GM18907 (cell line): ENCODE results near the gene CYB5R2.

Experiments
- ATAC-seq: cut with Tn5 transposase; IDR thresholded peaks from one replicate; pipeline ENCODE4 v1.9.1; 2021; ENCODE audit warnings: mild to moderate bottlenecking, moderate library complexity; ENCODE audit not compliant: unreplicated experiment

CYB5R2 gene

DNA sequence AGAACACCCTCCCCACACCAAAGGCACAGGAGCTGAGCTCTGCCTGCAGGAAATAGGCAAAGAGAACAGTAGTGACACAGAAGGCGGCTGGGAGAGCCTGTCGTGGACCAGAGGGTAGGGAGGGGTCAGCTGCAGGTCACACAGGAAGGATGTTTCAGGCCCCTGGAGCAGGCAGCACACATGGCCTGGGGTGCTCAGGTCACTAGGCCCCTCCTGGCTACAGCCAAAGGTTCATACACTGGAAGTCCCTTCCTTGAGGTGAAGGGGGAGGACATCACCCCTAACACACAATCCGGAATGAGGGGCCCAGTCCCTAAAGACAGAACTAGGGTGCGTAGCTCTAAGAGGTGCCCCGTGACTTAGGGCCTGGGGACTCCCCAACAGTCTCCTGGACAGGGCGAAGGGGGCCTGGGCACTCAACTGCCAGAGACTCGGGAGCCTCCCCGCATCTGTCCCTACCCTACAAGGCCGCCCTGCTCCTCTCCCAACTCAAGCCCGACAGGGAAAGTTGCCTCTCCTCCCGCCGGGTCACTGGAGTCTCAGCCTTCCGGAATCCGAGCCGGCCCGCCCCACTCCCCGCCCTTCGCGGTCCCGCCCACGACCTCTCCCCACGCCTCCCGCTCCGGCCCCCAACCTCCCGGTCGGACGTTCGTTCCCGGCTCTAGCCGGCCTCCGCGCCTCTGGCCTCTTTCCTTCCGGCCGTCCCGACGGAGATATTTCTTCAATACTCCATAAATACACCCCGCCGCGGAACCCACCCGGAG is at the start of gene CYB5R2:
Gene CYB5R2, minus strand, starts transcription at position 541 of the 764 bp plus-strand sequence. CDS start 675 bp downstream, outside the sequence.
- ATAC-seq = no peak

GRCh38 chr11:7714786-7715185 is 41.5 kb upstream of the CYB5R2 start:
- ATAC-seq = no peak

DNA sequence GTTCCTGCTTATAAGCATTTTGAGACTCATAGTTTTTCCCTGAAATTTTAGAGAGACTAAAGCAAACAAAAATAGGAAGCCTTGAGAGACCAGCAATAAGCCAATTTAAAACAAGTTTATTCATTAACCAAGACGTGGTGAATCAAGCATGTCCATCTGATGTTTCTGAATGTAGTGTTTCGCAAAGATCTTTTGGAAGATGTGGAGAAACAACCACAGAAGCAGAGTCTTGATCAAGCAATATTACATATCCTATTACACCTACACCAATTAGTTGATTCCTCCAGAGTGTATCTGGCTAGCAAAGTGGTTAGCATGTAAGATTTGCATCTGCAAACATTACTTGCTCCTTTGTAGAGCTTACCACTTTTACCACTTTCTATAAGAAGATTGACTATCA is 33.1 kb upstream of the CYB5R2 start, which contains the start of gene OVCH2:
Gene OVCH2, minus strand, starts transcription at position 101 of the 400 bp plus-strand sequence. Its CDS starts 83 bp downstream, at position 18.
- ATAC-seq = no peak

DNA sequence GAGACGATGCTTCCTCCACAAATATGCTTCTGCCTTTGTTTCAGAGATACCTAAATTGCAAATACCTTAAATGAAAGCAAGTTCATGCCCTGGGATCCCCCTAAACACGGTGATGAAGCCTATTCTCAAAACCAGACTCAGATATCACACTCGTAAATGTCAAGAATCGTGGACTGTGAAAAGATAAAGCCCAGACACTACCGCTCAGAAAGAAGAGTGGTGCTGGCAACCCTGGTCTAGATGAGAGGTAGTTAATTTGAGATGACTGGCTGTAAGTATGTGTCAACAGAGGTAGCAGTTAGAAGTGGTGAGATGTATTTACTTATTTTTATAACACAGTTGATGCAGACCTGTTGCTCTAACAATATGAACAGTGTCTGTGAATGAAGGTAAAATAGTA is 30.4 kb upstream of the CYB5R2 start:
- ATAC-seq = no peak

DNA sequence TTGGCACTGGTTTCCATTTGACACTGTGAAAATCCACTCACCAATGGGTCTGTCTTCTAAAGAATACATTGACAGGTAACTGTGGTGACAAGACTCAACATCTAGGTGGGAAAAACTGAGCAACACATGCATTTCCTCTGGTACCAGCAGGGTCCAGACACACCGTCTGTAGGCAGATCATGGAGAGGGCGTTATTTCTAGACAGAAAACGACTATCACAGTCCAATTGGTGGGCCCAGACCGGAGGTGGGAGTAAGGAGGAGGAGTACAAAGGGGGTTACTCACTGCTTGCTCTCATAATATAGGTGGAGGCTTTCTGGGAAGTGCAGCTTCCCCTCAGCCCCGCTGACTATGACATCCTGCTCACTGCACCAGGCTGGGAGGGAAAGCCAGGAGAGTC is 23.1 kb upstream of the CYB5R2 start:
- ATAC-seq = no peak

GRCh38 chr11:7694235-7694634 is 20.9 kb upstream of the CYB5R2 start:
- ATAC-seq = no peak

DNA sequence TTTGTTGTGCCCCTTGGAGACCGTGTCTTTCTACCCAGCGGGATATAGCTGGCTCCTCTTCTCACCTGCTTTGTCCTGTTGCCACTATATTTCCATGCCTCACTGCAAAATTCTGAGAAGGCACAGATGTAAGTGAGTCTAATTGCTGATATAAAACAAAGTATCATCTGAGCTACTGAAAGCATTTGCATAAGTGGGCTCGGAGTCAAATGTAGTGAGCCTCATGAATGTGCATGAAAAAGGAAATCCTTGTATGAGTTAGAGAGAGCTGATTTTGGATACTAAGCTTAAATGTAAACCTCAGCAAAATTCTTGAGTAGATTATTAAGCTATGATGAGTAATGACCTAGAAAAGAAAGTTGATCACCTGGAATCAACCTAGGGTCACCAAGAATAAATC is 19.1 kb upstream of the CYB5R2 start:
- ATAC-seq = no peak

- ATAC-seq = no peak
These were observed 18.6 kb upstream of the CYB5R2 start for GRCh38 chr11:7691759-7692350.

DNA sequence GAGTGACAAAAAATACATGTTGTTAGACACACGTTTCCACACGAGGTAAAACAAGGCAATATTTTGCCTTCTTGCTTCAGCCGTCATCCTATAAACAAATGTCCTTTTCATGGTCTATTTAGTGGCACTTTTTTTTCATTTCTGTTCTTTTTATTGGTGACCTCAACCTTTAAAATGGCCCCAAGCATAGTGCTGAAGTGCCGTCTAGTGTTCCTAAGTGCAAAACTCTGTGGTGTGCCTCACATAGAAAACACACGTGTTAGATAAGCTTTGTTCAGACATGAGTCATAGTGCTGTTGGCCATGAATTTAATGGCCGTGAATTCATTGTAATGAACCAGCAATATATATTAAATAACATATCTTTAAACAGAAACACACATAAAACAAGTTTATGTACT is 17.3 kb upstream of the CYB5R2 start:
- no peak for ATAC-seq

GRCh38 chr11:7689239-7689638 is 15.9 kb upstream of the CYB5R2 start:
- ATAC-seq = no peak

GRCh38 chr11:7688238-7688826 is 15.0 kb upstream of the CYB5R2 start:
- peak; percentile 61 for ATAC-seq

DNA sequence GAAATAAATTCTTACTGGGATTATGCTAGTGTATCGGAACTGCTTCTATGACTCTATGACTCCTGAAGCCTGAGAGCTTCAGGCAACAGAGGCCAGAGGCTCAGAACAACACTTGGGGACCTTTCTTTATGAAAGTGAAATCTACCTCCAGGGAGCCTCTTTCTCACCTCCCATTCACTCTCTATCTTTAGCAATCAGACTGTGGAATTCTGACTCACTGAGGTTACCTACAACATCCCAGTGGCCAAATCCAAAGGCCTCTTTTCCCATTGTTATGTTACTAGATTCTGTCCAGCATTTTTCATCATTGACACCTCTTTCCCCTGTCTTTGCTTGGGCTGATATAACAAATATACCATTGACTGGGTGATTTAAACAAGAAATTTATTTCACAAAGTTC is 14.1 kb upstream of the CYB5R2 start:
- ATAC-seq = no peak

- no peak for ATAC-seq
These were observed 13.5 kb upstream of the CYB5R2 start for GRCh38 chr11:7686761-7687160.

- no peak for ATAC-seq
These were observed 10.3 kb upstream of the CYB5R2 start for GRCh38 chr11:7683571-7683970.

- no peak for ATAC-seq
These were observed 4.5 kb upstream of the CYB5R2 start for GRCh38 chr11:7677796-7678201.

- ATAC-seq = no peak
These were observed 3.8 kb upstream of the CYB5R2 start for GRCh38 chr11:7677071-7677470.

DNA sequence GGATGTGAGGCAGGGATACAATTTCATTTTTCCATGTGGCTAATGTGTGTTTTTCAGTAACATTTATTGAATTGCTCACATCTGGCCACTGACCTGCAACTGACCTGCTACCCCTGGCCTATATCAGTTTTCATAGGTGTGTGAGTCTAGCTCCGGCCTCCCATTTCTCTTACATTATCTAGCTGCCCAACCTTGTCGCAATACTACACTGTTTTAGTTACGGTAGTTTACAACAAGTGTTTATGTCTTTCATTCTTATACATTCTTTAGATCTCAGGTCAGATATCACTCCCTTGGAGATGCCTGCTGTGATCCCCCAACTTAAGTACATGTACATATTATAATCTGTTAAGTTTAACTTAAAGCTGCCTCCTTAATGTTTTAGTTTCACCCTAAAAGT is 2.3 kb upstream of the CYB5R2 start:
- ATAC-seq = no peak

GRCh38 chr11:7673724-7674434 is 579 bp upstream of the CYB5R2 start:
- ATAC-seq = no peak

GRCh38 chr11:7672276-7672959 is 882 bp downstream of the CYB5R2 start:
- ATAC-seq = peak; percentile 35

- peak; percentile 79 for ATAC-seq
These were observed 1.7 kb downstream of the CYB5R2 start for GRCh38 chr11:7671347-7672215.
